AG04450 (cell line): ENCODE results near the gene EEF1G. TPM values are rescaled to one million over a fixed set of nuclear protein-coding genes. Genes with fewer than 3 reads are reported as not detected.

Source experiments
- CTCF ChIA-PET: fragments of 300-600, 350-600 bp; formaldehyde crosslinking; extraction: SDS; loops from one replicate; lab custom pipeline; 2022; ENCODE audit warnings: antibody characterized with exemption, inconsistent platforms; lab: Charles Lee
- POLR2A ChIA-PET: fragments of 350-600 bp; formaldehyde crosslinking; extraction: SDS; loops from one replicate; lab custom pipeline; 2021; ENCODE audit warnings: antibody characterized with exemption, inconsistent platforms; lab: Yijun Ruan, JAX
- DNase-seq: peaks from one replicate; pipeline ENCODE4 v3.0.0-alpha.2; 2011; ENCODE audit warnings: low read depth, low spot score
- H3K27ac ChIP-seq: one replicate; pipeline ENCODE4 v1.5.1; 2012; ENCODE audit warnings: low read depth, low read length, control low read depth
- H3K27me3 ChIP-seq: one replicate; pipeline ENCODE4 v1.6.0; 2012; ENCODE audit warnings: low read length; ENCODE audit not compliant: control insufficient read depth, insufficient read depth
- H3K4me3 ChIP-seq: 2 replicates; pipeline ENCODE4 v1.5.1; 2011; ENCODE audit warnings: mild to moderate bottlenecking, low read depth, low read length, control low read depth
- H3K9me3 ChIP-seq: 2 replicates; pipeline ENCODE4 v1.5.1; 2012; ENCODE audit warnings: low read length; ENCODE audit not compliant: control insufficient read depth, insufficient read depth
- CTCF ChIP-seq: IDR thresholded peaks from 2 replicates; pipeline ENCODE4 v1.5.1; 2011; ENCODE audit warnings: low read depth, low read length, control low read depth, inconsistent platforms
- polyA plus RNA-seq: library from polyadenylated mRNA; depleted of rRNA; stranded (reverse); fragments of >200 nt; gene quantifications from 2 replicates; pipeline ENCODE4 v1.2.3, GENCODE V29; 2011

EEF1G gene
- polyA plus RNA-seq, 1 experiment, result 2,186 TPM

GRCh38 chr11:62535802-62536201 is 37.9 kb downstream of the EEF1G start:
- H3K4me3 ChIP-seq, result no peak overlapping the region
- DNase-seq, result no peak
- no peak for TF ChIP-seq CTCF
- ChIA-PET POLR2A (no interaction called here), CTCF (interaction anchor here (5.1 kb wide), 1 partner anchor 111 kb away, joined by 53 read pairs; no protein-coding TSS in a partner anchor)
- H3K9me3 ChIP-seq, result no peaks in the 10 kb centered on the region
- no peaks in the 10 kb centered on the region for H3K27me3 ChIP-seq
- no peak overlapping the region for H3K27ac ChIP-seq

- ChIA-PET POLR2A (no interaction called here), CTCF (interaction anchor here (0.8 to 2.2 kb wide), 3 partner anchors 8 to 140 kb away, joined by 3 to 8 read pairs (median 4); no protein-coding TSS in a partner anchor)
- no peaks in the 10 kb centered on the region for H3K9me3 ChIP-seq
- no peak for TF ChIP-seq CTCF
- no peak overlapping the region for H3K4me3 ChIP-seq
- DNase-seq, result no peak
- no peaks in the 10 kb centered on the region for H3K27me3 ChIP-seq
- no peak overlapping the region for H3K27ac ChIP-seq
Observed at GRCh38 chr11:62534779-62535545, 38.7 kb downstream of the EEF1G start.

GRCh38 chr11:62532096-62532495 is 41.6 kb downstream of the EEF1G start:
- no peak for DNase-seq
- no peak for TF ChIP-seq CTCF
- H3K27ac ChIP-seq, result no peak overlapping the region
- no peaks in the 10 kb centered on the region for H3K9me3 ChIP-seq
- H3K27me3 ChIP-seq, result no peaks in the 10 kb centered on the region
- no peak overlapping the region for H3K4me3 ChIP-seq
- ChIA-PET CTCF (interaction anchor here (1.4 kb wide), 1 partner anchor 11 kb away, joined by 7 read pairs; no protein-coding TSS in a partner anchor), POLR2A (no interaction called here)

GRCh38 chr11:62516736-62517371 is 56.8 kb downstream of the EEF1G start:
- ChIA-PET CTCF (interaction anchor here (0.6 to 3.0 kb wide), 3 partner anchors 26 to 92 kb away, joined by 6 to 14 read pairs (median 6); no protein-coding TSS in a partner anchor), POLR2A (interaction anchor here (0.7 kb wide), 1 partner anchor 92 kb away, joined by 5 read pairs; no protein-coding TSS in a partner anchor)
- H3K27ac ChIP-seq, result no peak overlapping the region
- no peak for TF ChIP-seq CTCF
- H3K9me3 ChIP-seq, result no peaks in the 10 kb centered on the region
- no peak overlapping the region for H3K4me3 ChIP-seq
- no peaks in the 10 kb centered on the region for H3K27me3 ChIP-seq
- DNase-seq, result no peak
